ENCODE data around the gene VOPP1.

Gene VOPP1

GRCh38 chr7:55507743-55508142, 64.6 kb downstream of the VOPP1 start:
- DNase-seq, result no peak

GRCh38 chr7:55504967-55505658, 67.2 kb downstream of the VOPP1 start:
- DNase-seq, result no peak

DNA sequence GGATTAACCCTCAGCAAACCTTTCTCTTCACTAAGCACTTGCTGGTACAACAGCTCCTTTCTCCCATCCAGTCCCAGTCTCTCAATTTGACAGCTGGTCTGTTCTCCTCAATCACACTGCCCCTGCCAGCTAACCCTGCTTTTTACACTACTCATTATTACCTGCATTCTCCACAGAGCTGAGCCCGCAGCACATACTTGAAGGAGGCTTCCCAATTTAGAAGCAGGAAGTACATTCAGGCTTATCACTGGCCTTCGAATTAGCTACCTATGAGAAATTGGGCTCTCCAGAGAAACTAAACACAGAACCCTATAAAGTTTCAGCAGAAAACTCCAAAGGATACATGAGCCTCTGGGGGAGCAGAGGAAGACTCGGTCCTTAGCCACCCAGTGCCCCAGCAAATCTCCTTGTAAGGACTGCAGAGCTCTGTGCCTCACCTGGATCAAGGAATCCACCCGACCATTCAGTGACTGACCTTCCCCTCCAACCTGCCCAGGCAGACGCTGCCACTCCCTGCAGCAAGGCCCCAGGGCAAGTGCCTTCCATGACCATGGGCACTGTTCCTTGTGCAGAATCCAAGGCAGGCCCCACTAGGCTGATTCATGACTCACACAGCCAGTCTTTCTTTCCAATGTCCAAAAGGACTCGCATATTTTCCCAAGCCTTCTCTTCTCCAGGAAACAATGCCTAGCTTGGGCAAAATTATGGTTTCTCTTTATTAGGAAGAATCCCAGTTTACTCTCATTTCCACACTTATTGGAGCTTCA, 68.0 kb downstream of the VOPP1 start:
- no peak for DNase-seq

DNA sequence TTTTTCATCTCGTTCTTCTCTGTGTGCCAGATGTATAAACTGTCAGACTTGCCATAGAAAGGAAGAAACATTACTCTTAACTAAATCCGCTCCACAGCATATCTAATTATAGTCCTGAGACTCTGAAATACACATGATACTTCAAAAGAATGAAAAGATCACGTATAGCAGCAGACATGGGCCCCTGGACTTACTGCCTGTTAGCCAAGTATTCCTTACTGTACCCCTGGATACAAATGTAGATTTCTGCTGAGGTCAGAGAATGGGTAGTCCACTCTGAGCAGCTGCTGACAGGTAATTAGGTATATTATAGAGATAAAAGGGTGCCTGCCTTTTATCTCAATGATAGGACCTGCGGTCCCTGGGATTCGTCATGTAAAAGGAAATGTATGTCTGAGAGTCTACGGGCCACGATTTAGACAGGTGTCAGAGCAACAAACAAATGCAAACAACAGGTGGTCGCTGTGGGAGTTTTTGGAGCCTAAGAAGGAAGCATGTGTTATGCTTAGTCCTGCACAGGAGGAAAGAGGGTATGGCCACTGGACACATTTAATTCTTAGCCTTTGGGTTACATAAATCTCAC, 69.4 kb downstream of the VOPP1 start:
- DNase-seq, result no peak

GRCh38 chr7:55502124-55502857, 70.0 kb downstream of the VOPP1 start:
- DNase-seq, result no peak

- DNase-seq, result no peak
Measured at GRCh38 chr7:55501611-55502010, 70.7 kb downstream of the VOPP1 start.

DNA sequence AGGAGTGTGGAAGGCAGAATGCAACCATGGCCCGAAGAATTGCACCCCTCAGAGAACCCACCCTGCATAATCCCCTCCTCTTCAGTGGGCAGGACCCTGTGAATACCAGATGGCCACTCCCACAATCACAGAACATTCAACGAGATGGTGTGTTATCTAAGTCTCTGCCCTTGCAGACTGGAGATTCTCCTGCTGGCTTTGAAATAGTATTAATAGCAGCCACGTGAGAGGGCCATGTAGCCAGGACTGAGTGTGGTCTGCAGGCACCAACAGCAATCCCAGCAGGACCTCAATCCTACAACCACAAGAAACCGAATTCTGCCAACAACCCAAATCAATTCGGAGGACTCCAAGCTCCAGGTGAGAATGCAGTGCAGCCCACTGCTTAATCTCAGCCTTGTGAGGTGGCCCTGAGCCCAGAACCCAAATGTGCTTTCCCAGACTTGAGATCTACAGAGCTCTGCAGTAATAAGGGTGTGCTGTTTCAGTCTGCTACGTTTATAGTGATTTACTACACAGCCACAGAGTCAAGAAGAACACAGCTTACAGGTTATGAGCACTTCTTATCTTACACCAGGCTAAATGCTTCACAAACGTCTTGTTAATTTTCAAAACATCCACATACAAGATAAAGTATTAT, 72.1 kb downstream of the VOPP1 start:
- no peak for DNase-seq

DNA sequence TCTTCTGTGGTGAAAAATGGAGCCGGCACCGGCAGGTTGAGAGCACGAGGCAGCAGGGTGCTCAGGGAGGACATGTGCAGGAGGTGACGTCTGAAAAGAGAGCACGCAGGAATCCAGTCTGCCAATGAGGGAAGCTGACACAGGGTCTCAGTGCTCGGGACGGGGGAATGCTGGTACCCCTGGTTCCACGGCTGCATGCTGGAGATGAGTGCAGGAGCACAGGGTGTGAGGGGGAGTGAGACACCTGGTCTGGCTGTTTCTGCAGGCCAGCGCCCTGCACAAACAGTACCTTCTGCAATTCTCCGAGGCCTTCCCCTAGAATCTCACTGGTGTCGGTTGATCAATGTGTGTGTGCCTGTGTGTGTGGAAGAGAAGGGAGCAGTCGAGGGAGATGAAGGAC, 72.7 kb downstream of the VOPP1 start:
- no peak for DNase-seq

GRCh38 chr7:55498770-55499169, 73.5 kb downstream of the VOPP1 start:
- DNase-seq, result no peak

- peak; percentile 34 for DNase-seq
Measured at GRCh38 chr7:55498142-55498541, 74.2 kb downstream of the VOPP1 start.

GRCh38 chr7:55497521-55497920, 74.8 kb downstream of the VOPP1 start:
- no peak for DNase-seq

DNA sequence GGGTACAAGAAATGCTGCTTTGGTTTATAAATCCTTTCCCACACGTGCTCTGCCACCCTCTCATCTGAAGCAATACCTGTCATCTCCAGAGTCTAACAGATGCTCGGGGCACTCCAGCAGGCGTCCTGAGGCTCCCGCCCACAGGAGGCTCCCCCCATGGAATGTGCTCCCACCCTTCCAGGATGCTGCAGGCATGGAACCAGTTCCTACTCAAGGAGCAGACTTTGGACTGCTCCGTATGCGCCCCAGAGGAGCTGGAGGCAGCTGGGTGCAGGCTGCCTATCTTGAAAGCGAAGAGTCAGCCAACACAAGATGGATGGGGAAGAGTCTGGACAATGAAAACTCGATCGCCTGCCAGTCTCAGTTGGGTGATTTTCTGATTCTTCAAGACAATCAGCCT, 75.4 kb downstream of the VOPP1 start:
- no peak for DNase-seq

DNA sequence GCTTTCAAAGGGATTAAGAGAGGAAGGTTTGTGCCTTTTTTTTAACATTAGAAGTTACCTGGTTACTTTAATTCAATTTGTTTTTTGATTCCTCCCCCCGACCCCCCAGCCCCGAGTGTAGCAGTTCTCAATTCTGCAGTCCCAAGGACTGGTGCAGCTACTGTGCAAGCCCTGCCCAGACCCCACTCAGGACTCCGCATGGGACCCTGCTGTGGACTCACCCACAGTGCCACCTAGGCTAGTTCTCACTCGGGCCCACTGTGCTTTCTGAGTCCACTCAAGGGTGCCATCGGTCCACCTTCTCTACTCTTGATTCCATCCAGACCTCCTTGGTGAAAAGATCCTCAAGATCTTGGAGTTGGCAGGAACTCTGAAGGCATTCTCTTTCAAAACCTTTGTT, 77.4 kb downstream of the VOPP1 start:
- no peak for DNase-seq

DNA sequence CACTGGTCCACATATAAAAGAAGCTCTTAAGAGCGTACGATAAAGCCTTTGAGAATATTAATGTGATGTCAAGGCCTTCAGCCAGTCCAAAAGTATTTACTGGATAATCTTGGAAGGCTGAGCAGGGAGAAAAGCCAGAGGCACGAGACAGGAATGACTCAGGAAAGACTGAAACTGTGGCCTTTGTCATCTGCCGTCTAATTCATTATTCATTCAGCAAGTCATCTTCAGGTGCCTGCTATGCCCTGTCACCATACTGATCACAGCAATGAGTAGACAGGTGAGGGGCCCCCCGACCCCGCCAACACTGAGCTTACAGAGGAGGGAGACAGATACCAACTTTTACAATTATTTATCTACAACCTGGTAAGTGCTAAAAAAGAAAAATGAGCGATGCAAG, 78.9 kb downstream of the VOPP1 start:
- DNase-seq, result no peak

- DNase-seq, result no peak
Measured at GRCh38 chr7:55491346-55491745, 81.0 kb downstream of the VOPP1 start.

GRCh38 chr7:55490099-55490498, 82.2 kb downstream of the VOPP1 start:
- DNase-seq, result no peak

GRCh38 chr7:55489552-55489951, 82.8 kb downstream of the VOPP1 start:
- no peak for DNase-seq

DNA sequence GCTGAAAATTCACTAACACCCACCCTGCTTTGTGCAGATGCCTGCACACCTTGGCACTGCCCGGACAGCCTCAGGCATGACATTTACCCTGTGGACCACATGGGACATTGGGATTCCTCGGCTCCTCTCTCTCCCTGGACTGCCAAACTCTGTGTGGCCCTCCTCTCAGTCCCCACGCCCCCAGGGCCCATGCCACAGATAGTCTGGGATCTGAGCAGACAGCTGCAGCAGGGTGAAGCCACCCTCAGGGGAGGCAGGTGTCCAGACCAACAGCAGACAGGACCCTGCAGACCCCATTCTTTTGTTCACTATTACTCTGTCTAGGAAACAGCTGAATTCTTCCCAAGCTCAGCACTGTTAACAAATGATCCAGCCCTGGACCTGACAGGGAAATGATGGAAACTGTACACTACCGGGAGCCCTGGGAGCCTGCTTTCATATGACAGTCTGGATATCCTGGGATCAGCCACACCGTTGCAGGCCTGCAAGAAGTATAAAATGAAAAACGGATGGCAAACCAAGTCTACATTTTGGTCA, 83.4 kb downstream of the VOPP1 start:
- DNase-seq, result no peak

- DNase-seq, result no peak
Measured at GRCh38 chr7:55488216-55488615, 84.1 kb downstream of the VOPP1 start.

DNA sequence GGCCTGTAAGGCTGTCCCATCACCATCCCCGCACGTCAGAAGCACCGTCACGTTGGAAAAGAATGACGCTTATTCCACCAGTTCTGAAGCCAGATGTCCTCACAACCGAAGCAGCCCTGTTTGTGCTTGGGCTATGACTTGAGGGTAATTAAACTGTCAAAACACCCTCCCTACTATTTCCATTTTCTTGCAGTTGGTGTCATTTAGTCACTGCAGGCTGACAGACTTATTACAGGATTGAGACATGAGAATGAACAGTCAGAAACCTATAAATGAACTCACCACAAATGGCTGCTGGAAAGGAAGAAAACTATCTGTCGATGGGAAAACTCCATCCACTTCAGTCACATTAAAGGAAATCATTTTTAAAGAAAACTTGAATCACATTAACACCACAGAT, 85.3 kb downstream of the VOPP1 start:
- no peak for DNase-seq

DNA sequence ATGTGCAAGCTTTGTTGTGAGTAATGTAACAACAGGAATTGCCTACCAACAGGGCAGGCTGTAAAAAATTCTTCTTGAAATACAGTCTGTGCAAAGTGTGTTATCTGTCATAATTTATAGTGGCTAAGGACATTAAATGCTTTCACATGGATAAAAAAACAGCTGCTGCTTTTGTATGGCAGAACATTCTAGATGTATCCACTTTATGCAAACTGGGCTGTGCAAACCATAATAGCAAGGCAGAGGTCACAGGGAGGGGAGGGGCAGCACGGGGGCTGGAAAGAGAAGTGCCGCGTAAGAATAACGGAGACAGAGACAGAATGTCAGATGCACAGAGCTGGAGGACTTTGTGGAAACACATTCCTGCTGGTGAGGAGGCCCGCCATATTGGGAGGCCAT, 86.1 kb downstream of the VOPP1 start:
- DNase-seq, result no peak

DNA sequence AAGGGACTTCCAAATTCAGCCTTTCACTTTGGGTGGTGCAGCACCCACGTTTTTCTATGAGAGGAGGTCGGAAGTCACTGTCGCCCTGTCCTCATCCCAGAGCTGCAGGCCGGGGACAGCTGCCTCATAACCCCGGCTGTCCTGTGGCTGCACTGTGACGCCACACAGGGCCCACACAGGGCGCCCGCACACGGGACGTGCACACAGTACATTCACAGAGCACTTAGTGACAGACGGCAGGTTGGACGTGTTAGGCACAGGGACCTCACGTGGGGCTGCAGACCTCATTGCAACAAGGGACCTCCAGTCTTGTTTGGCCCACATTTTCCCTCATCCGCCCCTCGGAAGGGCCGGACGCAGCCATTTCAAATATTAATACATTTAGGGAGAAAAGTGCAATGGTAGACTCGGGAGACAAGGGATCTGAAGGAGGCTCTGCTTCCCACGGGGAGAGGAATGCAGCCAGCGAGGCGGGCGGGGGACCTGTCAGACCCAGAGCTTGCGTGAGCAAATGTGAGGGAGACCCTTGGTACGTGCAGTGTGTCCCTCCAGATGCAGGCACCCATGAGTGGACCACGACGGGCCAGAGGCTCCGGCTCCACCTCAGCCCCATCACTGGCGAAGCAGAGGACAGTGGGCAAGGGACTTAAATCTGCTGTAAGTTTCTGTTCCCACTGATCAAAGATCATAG, 86.7 kb downstream of the VOPP1 start:
- no peak for DNase-seq

Data from activated gamma-delta T cell treated with Interleukin-2 at 50 U/mL for 16 hours (primary cell).